Stimulated activated CD8-positive, alpha-beta memory T cell treated with anti-CD3 and anti-CD28 coated beads, Interleukin-12 subunit alpha, Interleukin-12 subunit beta, amount 100 ng/mL, for 24 hours (primary cell): ENCODE data around the gene ARMH1.
"Not testable (repeated sequence)": the region's sequence is repeated elsewhere in the genome, so short reads cannot be mapped to it uniquely, and the experiment has no call there.

Experiments
- DNase-seq: peaks from one replicate; pipeline ENCODE4 v3.0.0-alpha.2; 2020; ENCODE audit errors: extremely low read depth

Gene ARMH1

GRCh38 chr1:44644806-44645205 lies 29.7 kb upstream of the ARMH1 start:
- DNase-seq, result no peak

DNA sequence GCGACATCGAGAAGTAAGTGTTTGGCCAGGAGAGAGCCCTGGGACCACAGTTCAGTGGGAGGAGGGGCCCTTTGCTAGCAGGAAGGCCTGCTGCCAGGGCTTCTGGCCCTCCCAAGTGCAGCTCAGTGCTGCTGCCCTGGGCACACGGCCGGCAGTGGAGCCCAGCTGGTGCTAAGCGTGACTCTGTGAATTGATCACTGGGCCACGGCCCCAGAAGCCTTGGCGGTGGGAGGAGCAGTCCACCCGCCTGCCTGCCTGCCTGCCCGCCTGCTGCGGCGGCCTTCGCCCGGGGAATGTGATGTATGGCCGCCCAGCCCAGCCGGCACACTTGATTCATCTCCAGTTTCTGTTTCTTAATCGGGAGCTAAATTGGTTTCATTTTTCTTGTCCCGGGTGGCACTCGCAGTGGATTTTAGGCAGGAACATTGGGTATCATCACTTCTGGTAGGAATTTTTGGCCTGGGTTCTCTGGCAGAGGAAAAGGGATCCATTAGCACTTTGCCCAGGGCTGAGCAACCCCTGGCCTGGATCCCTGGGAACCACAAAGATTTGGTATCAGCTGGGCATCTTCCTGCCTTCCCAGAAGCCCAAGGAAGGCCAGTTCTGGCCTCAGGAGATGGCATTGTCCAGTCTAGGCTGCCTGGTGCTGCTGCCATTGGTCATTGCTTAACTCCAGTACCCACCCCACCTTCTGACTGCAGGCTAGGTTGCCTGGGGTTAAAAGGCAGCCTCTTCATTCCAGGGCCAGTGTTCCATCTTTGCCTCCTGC lies 28.9 kb upstream of the ARMH1 start:
- no peak for DNase-seq

DNA sequence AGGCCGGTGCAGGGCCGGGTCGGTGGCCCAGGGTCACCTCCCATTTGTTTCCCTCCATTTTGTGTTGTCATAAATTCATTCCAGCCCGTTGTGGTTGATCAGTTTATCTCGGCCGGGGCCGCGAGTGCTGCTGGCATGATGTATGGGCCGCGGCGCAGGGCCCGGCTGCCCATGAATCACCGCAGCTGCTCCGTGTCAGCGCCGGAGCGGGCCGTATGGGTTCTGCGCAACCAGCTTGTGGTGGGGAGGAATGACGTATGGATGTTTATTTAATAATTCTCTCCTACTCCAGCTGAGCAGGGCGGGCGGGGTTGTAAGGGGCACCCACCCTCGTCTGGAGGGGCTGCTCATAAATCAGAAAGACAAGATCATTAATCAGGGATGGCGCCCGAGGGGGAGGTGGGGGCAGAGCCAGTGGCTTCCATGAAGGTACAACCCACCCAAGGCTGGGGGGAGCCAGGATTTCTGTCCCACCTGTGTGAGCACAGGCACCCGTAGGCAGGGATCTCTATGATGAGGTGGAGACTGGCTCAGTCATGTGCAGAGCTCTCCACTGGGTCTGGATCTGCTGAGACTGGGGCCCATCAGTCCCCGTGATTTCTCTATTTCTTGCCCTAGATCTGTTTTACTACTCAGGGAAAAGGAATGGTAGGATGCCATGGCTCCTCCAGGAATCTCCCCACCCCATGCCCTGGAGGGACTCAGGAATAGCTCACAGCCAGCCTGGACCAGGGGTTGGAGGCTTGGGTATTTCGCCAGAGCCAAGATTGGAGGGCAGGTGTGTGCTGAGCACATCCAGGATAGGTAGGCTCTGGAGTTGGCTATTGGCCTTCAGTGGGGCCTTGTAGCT lies 28.0 kb upstream of the ARMH1 start:
- DNase-seq, result no peak

DNA sequence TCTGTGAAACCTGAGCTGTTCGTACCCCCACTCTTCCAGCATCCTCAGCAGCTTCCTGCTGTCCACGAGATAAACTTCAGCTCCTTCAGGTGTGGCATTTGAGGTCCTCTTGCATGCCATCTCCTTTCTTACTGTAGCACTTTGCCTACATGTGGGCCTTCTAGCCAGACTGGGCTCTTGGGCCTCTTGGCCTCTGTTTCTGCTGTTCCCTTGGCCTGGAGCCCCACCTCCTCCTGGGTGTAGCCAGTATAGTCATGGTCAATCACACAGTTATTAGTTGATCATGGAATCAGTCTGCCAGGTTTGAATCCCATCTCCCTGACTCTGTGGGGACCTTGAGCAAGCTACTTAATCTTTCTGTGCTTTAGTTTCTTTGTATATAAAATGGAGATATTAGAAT lies 26.6 kb upstream of the ARMH1 start:
- no peak for DNase-seq

DNA sequence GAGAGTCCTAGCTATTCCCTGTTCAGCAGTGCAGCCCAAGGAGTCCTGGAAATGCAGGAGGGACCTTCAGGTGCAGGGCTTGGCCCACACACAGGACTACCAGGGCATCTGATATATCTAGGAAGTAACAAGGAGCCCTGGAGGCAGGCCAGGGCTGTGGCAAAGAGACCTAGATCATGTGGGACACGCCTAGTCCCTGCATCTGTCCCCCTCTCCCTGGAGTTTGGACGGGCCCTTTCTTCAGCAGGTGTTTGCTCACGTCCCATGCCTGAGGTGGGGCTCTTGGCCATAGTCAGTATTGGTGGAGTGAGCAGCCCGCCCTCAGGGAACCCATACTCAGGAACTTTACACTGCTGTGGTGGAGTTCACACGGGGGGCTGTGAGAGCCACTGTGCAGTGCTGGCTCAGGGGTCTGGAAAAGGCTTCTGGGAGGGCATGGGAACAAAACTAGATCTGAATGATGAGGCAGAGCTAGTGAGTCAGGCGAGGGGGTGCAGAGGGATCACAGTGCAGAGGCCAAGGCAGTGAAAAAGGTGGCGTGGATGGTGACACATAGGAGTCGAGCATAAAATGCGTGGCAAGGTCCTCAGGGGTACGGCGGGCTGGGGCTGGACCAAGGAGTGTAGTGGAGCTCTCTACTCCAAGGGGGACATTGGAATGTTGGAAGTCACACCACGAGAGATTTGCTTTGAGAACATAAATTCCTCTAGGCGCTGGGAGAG lies 25.8 kb upstream of the ARMH1 start:
- no peak for DNase-seq

DNA sequence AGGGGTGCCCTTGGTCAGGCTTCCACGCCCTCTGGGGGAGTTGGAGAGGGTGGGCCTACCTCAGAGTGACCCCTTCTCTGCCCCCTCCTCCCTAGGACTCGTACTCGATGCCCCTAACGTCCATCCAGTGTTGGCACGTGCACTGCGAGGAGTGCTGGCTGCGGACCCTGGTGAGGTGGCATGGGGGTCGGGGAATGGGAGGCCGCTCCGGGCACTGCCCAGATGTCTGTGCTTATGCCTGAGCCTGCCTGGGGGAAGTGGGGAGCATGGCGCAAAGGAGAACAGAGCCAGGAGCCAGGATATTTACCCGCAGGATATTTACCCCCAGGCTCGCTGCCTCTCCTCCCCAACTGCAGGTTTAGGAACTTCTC lies 24.7 kb upstream of the ARMH1 start:
- no peak for DNase-seq

DNA sequence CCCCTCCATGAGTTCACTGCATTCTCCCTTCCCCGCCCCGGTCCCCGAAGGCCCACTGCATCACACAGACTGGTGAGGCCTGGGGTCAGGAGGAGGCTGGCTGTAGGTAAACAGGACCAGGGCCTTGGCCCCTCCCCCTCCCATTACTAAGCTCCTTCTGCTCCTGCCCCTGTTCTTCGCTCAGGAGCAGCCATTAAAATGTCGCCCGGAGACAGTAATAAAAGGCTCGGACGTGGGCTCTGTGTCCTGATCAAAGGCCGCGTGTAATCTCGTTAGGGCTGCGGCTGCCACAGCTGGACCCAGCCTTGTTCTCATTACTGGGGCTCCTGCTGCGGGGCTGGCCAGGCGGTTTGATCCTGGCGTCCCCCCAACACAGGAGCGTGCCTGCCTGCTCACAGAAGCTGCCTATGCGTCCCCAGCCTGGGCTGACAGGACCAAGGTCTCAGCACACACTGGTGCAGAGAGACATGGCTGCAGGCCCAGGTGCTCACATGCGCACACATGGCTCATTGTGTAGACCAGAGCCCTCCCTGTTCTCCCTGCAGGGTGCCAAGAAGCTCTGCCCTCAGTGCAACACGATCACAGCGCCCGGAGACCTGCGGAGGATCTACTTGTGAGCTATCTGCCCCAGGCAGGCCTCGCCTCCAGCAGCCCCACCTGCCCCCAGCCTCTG lies 24.2 kb upstream of the ARMH1 start:
- no peak for DNase-seq

GRCh38 chr1:44651069-44651468 lies 23.4 kb upstream of the ARMH1 start:
- DNase-seq, result no peak

- DNase-seq, result peak; percentile 32
Observed at GRCh38 chr1:44652445-44653106, 21.9 kb upstream of the ARMH1 start.

- DNase-seq, result no peak
Observed at GRCh38 chr1:44653107-44653964, 21.2 kb upstream of the ARMH1 start.

DNA sequence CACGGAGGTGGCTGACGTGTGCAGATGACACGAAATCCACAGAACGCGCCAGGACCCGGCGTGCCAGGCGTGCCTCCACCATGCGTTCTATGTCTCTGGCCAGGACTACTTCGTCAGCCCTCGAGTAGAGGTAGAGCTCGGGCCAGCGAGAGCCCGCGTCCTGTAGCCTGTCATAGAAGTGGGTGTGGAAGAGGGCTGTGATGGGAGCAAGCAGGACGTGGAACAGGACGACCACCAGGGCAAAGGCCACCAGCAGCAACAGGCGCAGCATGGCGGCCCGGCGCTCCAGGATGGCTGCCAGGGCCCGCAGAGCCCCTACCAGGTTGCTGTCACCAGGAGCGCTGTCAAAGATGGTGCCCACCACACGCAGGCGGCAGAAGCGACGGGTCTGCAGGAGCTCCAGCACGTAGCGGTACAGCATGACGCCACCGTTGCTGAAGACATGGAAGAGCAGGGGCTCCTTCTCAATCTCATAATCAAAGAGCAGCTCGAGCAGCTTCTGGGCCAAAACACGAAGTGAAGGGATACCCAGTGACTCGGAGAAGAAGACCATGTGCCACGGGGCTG lies 19.8 kb upstream of the ARMH1 start:
- DNase-seq, result no peak

GRCh38 chr1:44655609-44656008 lies 18.9 kb upstream of the ARMH1 start:
- no peak for DNase-seq

DNA sequence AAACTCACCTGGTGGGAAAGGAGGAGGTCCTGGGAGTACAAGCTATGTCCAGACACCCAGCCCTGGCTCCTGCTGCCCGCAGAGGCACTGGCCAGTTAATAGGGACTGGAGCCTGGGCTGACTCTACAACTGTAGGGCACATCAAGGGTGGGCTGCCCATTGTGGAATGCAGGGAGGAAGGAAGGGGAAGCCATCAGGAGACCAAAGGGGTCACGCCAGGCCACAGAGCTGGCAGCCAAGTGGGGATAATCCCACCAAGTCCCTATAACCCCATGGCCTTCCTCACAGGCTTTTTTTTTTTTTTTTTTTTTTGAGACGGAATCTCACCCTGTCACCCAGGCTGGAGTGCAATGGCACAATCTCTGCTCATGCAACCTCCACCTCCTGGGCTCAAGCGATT lies 14.9 kb upstream of the ARMH1 start:
- no peak for DNase-seq

DNA sequence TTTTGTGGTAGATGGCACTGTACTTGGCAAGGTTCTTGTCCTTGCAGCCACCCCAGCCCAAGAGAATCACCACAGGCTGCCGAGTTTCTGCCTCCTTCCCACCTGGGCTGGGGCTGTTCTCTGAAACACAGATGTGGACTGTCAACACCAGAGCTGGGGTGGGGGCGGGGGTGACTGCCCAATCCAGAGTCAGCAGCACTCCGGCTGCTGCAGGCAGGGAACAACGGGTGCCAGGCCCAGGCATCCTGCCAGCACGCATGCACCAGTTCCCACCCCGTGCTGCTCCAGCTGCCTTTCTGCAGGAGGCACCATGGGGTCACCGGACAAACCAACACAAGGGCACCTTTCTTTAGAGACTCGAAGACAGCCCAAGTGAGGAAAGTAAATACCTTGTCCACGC lies 14.3 kb upstream of the ARMH1 start:
- DNase-seq, result no peak

DNA sequence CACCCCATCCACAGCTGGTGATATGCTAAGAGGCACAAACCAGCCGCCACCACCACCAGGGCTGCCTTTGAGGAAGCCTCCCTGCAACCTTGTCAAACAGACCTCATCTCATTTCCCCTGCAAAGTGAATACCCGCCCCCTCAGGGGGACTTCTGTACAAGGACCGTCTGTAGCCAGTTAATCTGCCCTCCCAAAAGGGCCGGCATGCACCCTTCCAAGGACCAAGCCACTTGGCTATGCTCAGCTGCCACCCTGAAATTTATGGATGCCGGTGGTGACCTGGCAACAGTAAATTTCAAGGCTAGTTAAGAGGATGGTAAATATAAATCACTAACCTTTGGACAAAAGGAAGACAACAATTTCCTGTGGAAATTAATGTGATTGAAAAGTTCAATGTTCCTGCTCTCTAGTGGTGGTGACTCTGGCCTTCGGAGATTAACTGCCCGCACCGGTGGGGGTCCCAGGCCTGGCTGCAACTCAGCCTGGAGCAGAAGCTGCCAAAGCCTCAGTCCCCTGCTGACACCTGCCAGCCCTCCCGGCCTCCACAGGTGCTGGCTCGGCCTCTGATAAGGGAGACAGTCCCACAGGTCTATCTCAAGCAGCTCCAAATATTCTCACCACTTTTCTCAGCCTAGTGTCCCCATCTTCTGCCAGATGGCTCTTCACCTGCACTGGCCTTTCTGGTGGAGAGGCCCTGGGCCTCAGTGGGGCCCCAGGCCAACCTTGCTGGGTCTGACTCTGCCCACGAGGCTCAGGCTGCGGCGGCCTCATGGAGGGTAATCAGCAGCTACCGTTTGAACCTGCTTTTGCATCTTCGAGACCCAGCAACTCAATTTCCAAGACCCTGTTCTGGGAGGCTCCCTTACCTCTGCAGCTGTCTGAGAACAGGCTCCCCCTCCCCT lies 12.5 kb upstream of the ARMH1 start:
- DNase-seq, result no peak

DNA sequence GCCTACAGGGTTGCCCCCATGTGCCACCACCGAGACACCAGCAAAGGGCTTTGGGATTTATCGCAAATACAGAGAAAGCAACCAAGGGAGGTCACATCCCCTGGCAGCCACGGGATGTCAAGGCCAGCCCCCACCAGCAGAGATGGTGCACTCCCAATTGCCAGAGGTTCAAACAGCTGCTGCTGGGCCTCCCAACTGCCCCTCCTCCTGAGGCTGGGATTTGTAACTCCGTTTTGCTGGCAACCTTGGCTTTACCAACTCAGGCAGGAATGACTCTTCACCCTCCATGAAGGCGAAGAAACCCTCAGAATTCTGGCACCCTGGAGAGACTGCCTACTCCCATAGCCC lies 11.9 kb upstream of the ARMH1 start:
- no peak for DNase-seq

GRCh38 chr1:44663417-44663816 lies 11.1 kb upstream of the ARMH1 start:
- no peak for DNase-seq

DNA sequence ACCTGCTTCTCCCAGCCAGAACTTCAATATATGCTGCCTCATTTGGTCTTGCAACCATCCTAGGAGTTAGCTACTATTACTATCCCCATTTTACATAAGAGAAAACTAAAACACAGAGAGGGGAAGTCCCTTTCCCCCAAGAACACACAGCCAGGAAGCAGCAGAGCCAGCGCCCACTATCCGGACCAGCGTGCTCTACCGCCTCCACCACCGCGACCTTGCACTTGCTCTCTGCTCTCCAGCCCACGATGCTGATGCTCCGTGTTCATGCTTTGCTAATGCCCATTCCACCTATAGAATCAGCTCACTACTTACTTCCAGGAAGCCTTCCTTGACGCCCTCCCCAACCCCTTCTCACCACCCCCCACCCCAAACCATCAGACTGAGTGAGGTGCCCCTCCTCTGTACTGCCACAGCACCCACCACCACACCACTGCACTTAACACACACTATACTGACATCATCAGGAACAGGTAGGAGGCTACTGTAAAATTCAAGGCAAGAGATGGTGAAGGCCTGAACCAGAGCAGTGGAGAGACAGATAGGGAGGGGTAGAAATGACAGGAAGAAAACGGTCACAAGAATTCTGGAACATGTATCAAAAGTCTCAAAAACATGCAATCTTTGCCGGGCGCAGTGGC lies 9.7 kb upstream of the ARMH1 start:
- DNase-seq, result no peak

DNA sequence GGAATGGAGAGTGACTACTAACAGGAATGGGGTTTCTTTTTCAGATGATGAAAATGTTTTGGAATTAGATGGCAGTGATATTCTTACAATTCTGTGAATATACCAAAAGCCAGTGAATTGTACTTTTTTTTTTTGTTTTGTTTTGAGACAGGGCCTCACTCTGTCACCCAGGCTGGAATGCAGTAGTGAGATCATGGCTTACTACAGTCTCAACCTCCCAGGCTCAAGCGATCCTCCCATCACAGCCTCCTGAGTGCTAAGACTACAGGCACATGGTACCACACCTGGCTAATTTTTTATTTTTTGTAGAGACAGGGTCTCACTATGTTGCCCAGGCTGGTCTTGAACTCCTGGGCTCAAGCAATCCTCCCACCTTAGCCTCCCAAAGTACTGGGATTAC lies 7.8 kb upstream of the ARMH1 start:
- DNase-seq, result not testable (repeated sequence)
